ENCODE measurements around the gene RASGRF1. TPM values are rescaled to one million over a fixed set of nuclear protein-coding genes. Genes with fewer than 3 reads are reported as not detected.
A peak's percentile ranks its signal among the peaks of the same experiment; 100 is the strongest.

The RASGRF1 gene
- total RNA-seq, 2 donors from 2014 or later: 0.09 to 1.1 TPM

DNA sequence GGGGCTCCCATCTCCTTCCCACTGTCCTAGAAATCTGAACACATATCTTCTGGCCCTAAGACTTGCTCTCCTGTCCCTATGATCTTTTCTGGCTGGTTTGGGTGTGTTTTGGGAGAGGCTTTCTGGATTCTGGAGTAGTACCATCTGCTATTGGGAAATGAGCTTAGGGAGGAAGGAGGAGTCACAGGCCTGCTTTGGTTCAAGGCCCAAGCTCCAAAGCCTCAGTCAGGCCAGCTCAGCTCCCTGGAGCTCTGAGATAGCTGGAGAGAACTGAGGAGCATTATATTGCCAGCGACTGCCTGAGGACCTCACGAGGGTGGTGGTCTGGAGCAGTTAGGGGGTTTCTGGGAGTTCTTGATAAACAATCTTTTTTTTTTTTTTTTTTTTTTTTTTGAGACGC lies 18.7 kb downstream of the RASGRF1 start:
- no peaks in the 10 kb centered on the region for H3K9me3 ChIP-seq
- no peaks in the 10 kb centered on the region for H3K27me3 ChIP-seq (replicated peaks; ENCODE audit: insufficient read depth)
- no peaks in the 10 kb centered on the region for H3K36me3 ChIP-seq
- intact Hi-C loops (cut with DNase I): no loop called here
- WGBS: 69% methylated on average over 3 of the region's 3 CpGs
- H3K4me3 ChIP-seq: no peak overlapping the region
- no peak for DNase-seq (ENCODE audit: low spot score)
- no peak overlapping the region for H3K27ac ChIP-seq
- peaks cover 5% of the 10 kb centered on the region for H3K4me1 ChIP-seq (replicated peaks)
- TF ChIP-seq POLR2AphosphoS5 (IDR thresholded peaks at IDR 0.05) (no peak), POLR2A (IDR thresholded peaks at IDR 0.05) (no peak)
- TF ChIP-seq, protein P1, sequence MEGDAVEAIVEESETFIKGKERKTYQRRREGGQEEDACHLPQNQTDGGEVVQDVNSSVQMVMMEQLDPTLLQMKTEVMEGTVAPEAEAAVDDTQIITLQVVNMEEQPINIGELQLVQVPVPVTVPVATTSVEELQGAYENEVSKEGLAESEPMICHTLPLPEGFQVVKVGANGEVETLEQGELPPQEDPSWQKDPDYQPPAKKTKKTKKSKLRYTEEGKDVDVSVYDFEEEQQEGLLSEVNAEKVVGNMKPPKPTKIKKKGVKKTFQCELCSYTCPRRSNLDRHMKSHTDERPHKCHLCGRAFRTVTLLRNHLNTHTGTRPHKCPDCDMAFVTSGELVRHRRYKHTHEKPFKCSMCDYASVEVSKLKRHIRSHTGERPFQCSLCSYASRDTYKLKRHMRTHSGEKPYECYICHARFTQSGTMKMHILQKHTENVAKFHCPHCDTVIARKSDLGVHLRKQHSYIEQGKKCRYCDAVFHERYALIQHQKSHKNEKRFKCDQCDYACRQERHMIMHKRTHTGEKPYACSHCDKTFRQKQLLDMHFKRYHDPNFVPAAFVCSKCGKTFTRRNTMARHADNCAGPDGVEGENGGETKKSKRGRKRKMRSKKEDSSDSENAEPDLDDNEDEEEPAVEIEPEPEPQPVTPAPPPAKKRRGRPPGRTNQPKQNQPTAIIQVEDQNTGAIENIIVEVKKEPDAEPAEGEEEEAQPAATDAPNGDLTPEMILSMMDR (IDR thresholded peaks at IDR 0.05): no peak

DNA sequence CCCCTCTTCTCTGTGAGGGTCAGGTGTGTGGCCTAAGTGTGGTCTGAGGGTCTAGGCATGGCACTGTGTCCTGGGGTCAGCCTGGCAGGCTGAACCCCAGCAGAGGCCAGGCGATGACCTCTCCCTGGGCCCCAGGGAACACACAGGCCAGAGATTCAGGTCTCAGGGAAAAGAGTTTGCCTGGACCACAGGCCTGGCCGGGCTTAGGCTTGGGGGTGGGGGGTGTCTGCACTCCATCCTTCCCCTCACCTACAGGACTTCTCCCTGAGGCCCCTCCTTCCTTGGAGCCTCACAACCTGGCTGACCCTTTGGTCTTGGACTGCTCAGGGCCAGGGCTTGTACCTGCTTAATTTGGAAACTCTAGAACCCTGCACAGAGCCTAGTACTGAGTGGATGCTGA lies 21.8 kb downstream of the RASGRF1 start:
- no peaks in the 10 kb centered on the region for H3K27me3 ChIP-seq (replicated peaks; ENCODE audit: insufficient read depth)

DNA sequence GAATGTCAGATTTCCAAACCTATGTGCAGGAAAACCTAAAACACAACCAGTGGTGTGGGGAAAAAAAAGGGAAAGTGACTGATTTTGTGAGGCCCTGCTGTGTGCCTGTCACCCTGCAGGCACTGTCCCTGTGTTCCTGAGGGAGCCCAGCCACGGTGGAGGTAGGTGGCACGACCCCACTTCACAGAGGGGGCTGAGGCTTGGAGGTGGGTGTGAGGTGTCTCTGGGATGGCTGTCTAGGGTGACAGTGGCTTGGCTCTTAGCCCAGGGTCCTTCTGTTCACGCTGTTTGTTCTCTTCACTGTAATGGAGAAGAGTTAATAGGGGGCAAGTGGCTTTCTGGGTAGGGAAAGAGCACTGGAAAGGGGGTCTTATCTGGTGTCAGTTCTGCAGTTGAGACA lies 22.6 kb downstream of the RASGRF1 start:
- Histone ChIP-seq H3K4me1 (replicated peaks) (peaks cover 5% of the 10 kb centered on the region), H3K4me3 (no peak overlapping the region), H3K27me3 (replicated peaks; ENCODE audit: insufficient read depth) (no peaks in the 10 kb centered on the region), H3K9me3 (no peaks in the 10 kb centered on the region), H3K27ac (peak overlapping the region; percentile 12 to 19), H3K36me3 (no peaks in the 10 kb centered on the region)
- 19% methylated on average over 3 of the region's 3 CpGs for WGBS
- TF ChIP-seq, protein P1 (IDR thresholded peaks at IDR 0.05): no peak
- TF ChIP-seq POLR2A (IDR thresholded peaks at IDR 0.05): no peak
- no peak for TF ChIP-seq POLR2AphosphoS5 (IDR thresholded peaks at IDR 0.05)
- DNase-seq (ENCODE audit: low spot score): no peak
- intact Hi-C loops (cut with DNase I): no loop called here

More for the DNA sequence above, 21.8 kb downstream of the RASGRF1 start:
- Histone ChIP-seq H3K9me3 (no peaks in the 10 kb centered on the region), H3K36me3 (no peaks in the 10 kb centered on the region), H3K4me1 (replicated peaks) (peaks cover 5% of the 10 kb centered on the region), H3K4me3 (no peak overlapping the region), H3K27ac (no peak overlapping the region)
- TF ChIP-seq POLR2AphosphoS5 (IDR thresholded peaks at IDR 0.05) (no peak), POLR2A (IDR thresholded peaks at IDR 0.05) (no peak)
- TF ChIP-seq, protein P1 (IDR thresholded peaks at IDR 0.05): no peak
- 100% methylated on average over 2 of the region's 2 CpGs for whole genome bisulfite sequencing
- intact Hi-C loops (cut with DNase I): no loop called here
- no peak for DNase-seq (ENCODE audit: low spot score)

DNA sequence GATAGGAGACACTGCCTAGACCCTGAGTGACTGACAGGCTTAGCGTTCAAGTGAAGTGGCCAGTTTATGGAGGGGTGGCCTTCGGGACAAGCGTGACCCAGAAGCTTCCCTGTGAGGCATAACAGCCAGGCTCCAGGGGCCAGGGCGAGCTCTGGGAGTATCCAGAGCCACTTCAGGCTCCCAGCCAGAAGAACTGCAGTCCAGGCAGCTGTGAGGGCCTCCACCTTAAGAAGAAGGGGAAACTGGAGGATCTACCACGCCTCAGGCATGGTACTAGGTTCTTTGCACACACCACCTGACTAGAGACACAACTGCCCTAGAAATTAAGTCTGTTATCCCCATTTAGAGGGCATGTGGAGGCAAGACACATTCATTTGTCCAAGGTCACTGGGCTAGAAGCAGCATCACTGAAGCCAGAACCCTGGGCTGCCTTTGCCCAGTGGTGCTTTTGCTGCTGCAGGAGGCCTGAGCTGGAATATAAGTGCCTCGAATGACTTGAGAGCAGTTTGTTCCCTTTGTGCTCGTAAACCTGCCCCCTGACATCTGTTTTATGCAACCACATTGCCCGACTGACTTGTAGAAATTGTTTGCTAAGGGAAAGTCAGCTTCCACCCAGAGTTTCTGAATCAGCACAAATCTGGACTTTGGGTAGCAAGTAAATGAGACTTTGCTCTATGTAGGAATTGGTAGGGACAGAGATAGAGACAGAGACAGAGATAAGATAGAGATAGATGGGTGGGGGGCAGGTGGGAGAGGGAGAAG lies 23.3 kb downstream of the RASGRF1 start:
- H3K36me3 ChIP-seq: no peaks in the 10 kb centered on the region
- peak; percentile 52 for DNase-seq (ENCODE audit: low spot score)
- no peak overlapping the region for H3K4me3 ChIP-seq
- H3K9me3 ChIP-seq: no peaks in the 10 kb centered on the region
- intact Hi-C loops (cut with DNase I): no loop called here
- TF ChIP-seq POLR2A (IDR thresholded peaks at IDR 0.05) (no peak), POLR2AphosphoS5 (IDR thresholded peaks at IDR 0.05) (peak; percentile 70)
- TF ChIP-seq, protein P1 (IDR thresholded peaks at IDR 0.05): peak in 1 of 4 experiments; percentile 7
- H3K27me3 ChIP-seq (replicated peaks; ENCODE audit: insufficient read depth): no peaks in the 10 kb centered on the region
- H3K4me1 ChIP-seq (replicated peaks): peaks cover 5% of the 10 kb centered on the region
- H3K27ac ChIP-seq: peak overlapping the region; percentile 30 to 33
- 51% methylated on average over 8 of the region's 8 CpGs for WGBS

Measured in prostate gland (tissue), 2 donors.